Activated CD4-positive, alpha-beta T cell treated with anti-CD3 and anti-CD28 coated beads, Interleukin-2, amount 50 U/mL, for 1 hour (primary cell): ENCODE results near the gene CR2.
A peak's percentile ranks its signal among the peaks of the same experiment; 100 is the strongest.
"Not testable (repeated sequence)": the region's sequence is repeated elsewhere in the genome, so short reads cannot be mapped to it uniquely, and the experiment has no call there.

ENCODE experiments used
- DNase-seq: peaks from one replicate; pipeline ENCODE4 v3.0.0-alpha.2; 2020

CR2 gene

GRCh38 chr1:207453710-207454045 is 450 bp upstream of the CR2 start:
- no peak for DNase-seq

GRCh38 chr1:207455183-207455754 is 1.1 kb downstream of the CR2 start:
- DNase-seq: no peak

- DNase-seq: no peak
Observed at GRCh38 chr1:207458414-207458813, 4.3 kb downstream of the CR2 start.

GRCh38 chr1:207459008-207459407 is 4.9 kb downstream of the CR2 start:
- DNase-seq: peak; percentile 8

- DNase-seq: no peak
Observed at GRCh38 chr1:207461649-207462048, 7.5 kb downstream of the CR2 start.

GRCh38 chr1:207462535-207462934 is 8.4 kb downstream of the CR2 start:
- no peak for DNase-seq

- no peak for DNase-seq
Observed at GRCh38 chr1:207463021-207463420, 8.9 kb downstream of the CR2 start.

GRCh38 chr1:207463571-207463970 is 9.4 kb downstream of the CR2 start:
- DNase-seq: no peak

- DNase-seq: no peak
Observed at GRCh38 chr1:207470927-207471326, 16.8 kb downstream of the CR2 start.

GRCh38 chr1:207474210-207474609 is 20.1 kb downstream of the CR2 start:
- no peak for DNase-seq

GRCh38 chr1:207486198-207486597 is 32.1 kb downstream of the CR2 start:
- DNase-seq: no peak

GRCh38 chr1:207487636-207488035 is 33.5 kb downstream of the CR2 start:
- no peak for DNase-seq

- no peak for DNase-seq
Observed at GRCh38 chr1:207493212-207493611, 39.1 kb downstream of the CR2 start.

- DNase-seq: no peak
Observed at GRCh38 chr1:207494171-207494570, 40.0 kb downstream of the CR2 start.

- not testable (repeated sequence) for DNase-seq
Observed at GRCh38 chr1:207495281-207495680, 41.2 kb downstream of the CR2 start.

- peak; percentile 39 for DNase-seq
Observed at GRCh38 chr1:207495801-207496792, 42.0 kb downstream of the CR2 start, which contains the start of gene CR1. Gene CR1 (plus strand): TSS chr1:207496157. CDS start chr1:207496268, 111 bp downstream.

- no peak for DNase-seq
Observed at GRCh38 chr1:207497941-207498340, 43.8 kb downstream of the CR2 start.

GRCh38 chr1:207499573-207499972 is 45.4 kb downstream of the CR2 start:
- DNase-seq: peak; percentile 67

GRCh38 chr1:207500306-207500705 is 46.2 kb downstream of the CR2 start:
- DNase-seq: no peak

GRCh38 chr1:207501071-207501470 is 46.9 kb downstream of the CR2 start:
- no peak for DNase-seq

GRCh38 chr1:207502726-207503125 is 48.6 kb downstream of the CR2 start:
- no peak for DNase-seq

- DNase-seq: no peak
Observed at GRCh38 chr1:207503950-207504349, 49.8 kb downstream of the CR2 start.

GRCh38 chr1:207504438-207504837 is 50.3 kb downstream of the CR2 start:
- DNase-seq: no peak

GRCh38 chr1:207510444-207510843 is 56.3 kb downstream of the CR2 start:
- no peak for DNase-seq
